ENCODE measurements around the gene MLLT10.

MLLT10 gene

GRCh38 chr10:21740989-21741388 lies 207.0 kb downstream of the MLLT10 start:
- no peak for DNase-seq (ENCODE audit: low spot score)

DNA sequence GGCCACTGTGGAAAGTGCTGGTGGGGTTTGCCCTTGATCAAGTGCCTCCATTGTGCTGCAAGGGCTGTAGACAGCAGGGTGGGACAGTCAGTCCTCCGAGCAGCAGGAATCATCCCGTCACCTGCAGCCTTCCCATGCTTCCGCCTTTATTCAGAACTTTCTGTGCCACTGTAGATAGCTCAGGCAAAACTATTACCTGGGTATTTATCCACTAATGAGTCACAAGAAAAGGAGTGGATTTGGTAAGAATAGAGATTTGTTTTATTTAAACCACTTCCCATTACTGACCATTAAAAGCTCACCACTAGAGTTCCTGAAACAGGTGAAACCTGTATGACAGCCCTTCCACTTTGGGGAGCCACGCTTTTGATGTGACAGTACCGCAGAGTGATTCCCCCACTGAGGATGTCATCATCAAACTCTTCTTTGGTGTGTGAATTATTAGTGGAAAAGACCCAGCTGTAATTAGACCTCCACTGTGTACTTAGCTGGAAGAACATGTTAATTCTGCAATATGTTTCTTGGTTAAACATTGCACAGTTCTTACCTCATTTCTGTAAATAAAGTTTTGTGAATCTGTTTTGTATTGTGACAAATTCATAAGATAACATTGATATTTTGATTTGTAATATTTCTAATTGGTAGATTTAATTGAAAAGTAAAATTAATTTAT lies 208.8 kb downstream of the MLLT10 start:
- no peak for DNase-seq (ENCODE audit: low spot score)

DNA sequence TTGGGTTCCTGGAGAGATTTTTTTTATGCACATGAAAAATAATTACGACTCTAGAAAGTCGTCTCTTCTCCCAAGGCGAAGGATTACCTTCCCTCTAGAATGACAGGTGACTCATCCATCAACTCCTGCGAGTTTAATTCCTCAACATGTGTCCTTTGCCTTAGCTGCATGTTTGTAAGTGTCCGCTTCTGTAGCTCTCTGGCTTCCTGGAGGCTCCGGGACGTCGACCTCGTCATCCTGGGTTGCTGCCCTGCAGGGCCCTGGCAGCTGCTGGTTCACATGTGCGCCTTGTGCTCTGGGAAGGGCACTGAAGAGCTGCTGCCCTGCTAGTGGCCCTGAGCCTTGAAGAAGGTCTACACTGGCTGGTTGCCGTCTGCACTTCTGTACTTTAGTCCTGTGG lies 210.2 kb downstream of the MLLT10 start:
- DNase-seq (ENCODE audit: low spot score), result no peak

DNA sequence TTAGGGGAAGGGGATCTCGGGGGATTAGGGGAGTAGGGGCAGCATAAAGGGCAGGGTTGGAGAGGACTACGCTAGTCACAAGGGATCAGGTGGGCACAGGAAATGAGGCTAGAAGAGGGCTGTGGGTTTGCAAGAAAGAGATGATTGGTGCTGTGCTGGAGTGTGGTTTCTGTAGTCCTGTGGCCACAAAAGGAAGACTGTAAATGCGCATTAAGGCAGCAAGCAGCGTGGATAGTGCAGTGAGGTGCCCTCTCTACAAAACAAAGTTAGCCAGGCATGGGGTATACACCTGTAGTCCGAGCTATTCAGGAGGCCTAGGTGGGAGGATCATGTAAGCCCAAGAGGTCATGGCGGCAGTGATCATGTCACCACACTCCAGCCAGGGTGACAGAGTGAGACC lies 212.1 kb downstream of the MLLT10 start:
- no peak for DNase-seq (ENCODE audit: low spot score)

DNA sequence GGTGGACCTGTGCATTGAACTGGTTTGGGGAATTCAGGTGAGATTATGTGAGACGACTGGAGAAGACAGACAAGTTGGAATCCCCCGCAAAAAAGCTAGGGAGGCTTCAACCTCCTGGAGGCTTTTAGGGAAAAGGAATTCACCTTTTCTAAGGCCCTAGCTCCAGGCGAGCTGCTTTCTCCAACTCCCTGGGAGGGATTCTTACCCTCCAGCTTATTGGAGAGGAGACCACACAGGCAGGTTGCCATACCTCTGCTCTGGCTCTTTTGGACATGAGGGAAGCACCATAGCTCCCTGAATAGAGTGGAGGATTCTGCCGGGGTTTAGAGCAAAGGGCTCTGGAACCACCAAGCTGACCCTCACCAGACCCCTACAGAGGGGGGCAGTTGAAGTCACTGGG lies 213.8 kb downstream of the MLLT10 start:
- DNase-seq (ENCODE audit: low spot score), result no peak

- no peak for DNase-seq (ENCODE audit: low spot score)
Observed at GRCh38 chr10:21749788-21750187, 215.8 kb downstream of the MLLT10 start.

DNA sequence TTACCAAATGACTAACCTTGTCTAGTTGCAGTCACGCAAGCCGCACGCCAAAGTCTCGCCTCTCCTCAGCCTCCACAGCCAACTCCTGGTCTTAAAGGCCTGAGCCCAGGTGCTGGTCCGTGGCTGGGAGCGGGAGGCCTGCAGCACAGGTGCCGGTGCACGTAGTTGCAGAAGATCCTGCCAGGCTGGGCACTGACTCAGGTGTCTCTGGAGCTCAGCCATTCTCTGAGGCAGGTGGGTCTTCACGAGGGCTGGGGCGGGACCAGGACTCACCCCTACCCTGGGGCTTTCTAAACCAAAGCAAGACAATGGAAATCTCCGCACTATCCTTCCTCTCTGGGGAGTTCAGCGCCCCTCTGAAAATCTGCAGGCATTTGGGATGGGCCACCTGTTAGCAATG lies 216.4 kb downstream of the MLLT10 start:
- no peak for DNase-seq (ENCODE audit: low spot score)

DNA sequence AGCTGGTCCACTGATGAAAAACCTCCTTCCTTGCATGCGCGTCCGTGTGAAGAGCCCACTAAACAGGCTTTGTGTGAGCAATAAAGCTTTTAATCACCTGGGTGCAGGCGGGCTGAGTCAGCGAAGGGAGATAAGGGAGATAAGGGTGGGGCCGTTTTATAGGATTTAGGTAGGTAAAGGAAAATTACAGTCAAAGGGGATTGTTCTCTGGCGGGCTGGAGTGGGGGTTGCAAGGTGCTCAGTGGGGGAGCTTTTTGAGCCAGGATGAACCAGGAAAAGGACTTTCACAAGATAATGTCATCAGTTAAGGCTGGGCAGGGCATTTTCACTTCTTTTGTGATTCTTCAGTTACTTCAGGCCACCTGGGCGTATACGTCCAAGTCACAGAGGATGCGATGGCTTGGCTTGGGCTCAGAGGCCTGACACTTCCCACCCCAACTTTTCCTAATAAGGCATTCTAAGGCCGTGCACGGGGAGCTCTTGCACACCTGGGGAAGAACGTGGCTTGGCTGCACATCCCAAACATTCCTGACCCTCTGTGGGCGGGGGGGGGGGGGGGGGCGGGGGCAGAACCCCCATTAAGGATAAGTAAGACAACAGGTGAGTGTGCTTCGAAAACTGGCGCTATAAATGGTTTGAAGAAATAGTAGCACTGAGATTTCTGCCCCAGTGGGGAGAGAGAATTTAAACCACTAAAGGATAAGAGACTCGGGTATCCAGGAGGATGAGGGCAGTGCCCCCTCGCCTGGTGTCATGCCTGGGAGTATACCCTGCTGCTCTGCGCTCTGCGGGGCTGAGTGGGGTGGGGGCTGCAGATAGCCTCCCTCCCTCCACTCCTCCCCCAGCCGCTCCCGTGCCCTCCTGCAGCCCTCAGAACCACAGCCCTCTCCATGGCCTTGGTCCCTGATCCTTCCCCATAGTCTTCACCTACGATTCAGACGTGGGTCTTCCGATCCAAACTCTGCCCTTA lies 217.6 kb downstream of the MLLT10 start:
- peak; percentile 41 for DNase-seq (ENCODE audit: low spot score)

GRCh38 chr10:21753497-21754270 lies 219.7 kb downstream of the MLLT10 start:
- no peak for DNase-seq (ENCODE audit: low spot score)

DNA sequence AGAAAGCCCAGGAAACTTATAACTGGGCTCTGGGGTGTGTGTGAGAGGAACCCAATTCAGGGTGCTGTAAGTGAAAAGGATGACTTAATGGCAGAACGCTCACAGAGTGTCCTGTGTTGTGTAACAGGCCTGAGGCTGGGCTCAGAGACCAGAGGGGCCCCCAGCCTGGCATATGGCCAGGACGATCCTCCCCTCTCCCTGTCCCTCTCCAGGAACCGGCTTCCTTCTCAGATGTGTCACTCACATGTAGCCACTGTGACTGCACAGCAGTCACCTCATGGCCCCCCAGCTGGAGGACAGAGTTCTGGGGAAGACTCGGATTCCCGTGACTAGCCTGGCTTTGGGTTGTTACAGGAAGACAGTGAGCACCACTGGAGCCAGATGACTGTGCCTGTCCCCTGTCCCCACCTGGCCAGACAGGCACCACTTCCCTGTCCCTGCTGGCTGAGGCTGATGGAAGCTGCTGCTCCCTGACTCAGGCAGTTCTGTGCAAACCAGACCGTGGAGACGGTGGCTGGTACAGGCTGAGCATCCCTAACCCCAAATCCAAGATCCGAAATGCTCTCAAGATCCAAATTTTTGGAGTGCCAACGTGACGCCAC lies 220.5 kb downstream of the MLLT10 start:
- no peak for DNase-seq (ENCODE audit: low spot score)

- no peak for DNase-seq (ENCODE audit: low spot score)
Observed at GRCh38 chr10:21756707-21757106, 222.7 kb downstream of the MLLT10 start.

DNA sequence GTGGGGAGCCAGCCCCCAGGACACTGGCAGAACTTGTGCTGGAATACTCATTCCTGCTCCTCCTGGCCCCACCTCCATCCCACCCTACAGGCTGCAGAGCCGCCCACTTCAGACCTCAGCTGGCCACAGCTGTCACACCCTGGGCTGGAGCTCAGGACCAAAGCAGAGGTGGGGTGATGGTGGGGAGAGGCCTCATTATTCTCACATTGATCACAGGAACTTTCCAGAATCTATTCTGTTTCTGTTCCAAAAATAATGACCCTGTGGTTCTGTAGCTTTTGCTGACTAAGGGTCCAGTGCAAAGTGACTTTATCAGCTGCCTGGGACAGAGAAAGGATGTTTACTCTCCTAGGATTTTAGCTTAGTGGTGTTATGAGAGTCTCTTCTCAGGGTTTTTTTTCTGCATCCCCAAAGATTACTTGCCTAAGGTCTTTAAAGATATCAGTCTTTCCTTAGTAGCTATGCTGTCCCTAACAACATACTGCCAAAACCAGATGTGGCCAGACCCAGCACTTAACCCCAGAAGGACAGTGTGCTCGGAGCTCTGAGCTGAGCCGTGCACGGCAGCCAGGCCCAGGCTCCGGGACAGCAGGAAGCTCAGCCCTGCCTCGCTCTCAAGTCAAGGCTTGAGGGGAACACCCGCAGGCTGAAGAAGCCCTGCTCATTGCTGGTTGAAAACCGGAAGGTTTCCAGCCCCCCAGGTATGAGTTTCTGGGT lies 223.3 kb downstream of the MLLT10 start:
- DNase-seq (ENCODE audit: low spot score), result peak; percentile 42

DNA sequence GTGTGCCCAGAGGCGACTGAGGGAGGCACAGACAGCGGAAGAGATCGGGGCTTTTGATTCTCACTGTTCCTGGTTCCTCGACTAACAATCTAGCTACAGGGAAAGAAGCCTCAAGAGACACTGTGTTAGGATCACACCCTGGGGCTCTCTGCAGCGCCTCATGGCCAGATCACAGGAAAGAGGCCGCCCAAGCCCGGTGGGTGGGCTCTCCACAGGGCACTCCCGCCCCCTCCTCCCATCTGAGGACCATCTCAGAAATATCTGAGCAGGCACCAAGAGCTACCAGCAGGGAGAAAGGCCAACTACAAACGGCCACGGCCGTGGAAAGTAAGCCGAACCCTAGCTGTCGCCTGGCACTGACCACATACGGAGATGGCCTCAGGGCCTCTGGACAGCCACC lies 224.2 kb downstream of the MLLT10 start:
- no peak for DNase-seq (ENCODE audit: low spot score)

- DNase-seq (ENCODE audit: low spot score), result no peak
Observed at GRCh38 chr10:21758696-21759095, 224.7 kb downstream of the MLLT10 start.

DNA sequence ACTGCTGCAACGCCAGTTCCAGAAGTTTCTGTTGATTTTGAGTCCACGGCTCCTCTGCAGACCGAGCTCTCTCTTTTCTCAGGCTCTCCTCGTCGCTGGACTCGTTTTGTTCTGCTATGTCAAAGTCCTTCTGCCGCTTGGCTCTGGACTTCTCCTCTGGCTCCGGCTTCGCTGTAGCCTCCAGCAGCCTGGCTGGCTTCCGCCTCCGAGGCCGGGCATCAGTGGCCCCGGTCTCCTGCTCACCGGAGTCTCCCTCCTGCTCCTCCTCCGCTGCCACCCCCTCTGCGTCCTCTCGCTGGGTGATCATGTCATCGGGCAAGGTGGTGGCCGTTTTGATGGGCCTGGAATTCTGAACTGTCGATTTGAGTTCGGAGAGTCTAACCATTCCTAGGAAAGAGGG lies 225.2 kb downstream of the MLLT10 start:
- DNase-seq (ENCODE audit: low spot score), result no peak

DNA sequence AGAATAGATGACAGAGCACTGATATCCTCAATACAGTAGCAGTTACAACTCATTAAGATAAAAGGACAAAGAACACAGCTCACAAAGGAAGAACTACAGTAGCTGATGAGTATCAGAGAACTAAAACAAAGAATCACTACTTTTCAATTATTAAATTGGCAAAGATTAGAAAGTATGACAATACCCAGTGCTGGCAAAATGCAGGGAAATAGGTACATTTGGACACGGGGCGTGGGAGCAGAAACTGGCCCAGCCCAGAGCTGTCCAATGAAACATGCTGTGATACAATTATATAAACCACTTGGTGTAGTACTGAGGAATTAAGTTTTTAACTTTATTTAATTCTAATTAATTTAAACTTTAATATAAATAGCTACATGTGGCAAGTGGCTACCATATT lies 226.3 kb downstream of the MLLT10 start:
- DNase-seq (ENCODE audit: low spot score), result no peak

- no peak for DNase-seq (ENCODE audit: low spot score)
Observed at GRCh38 chr10:21764466-21765189, 230.6 kb downstream of the MLLT10 start.

GRCh38 chr10:21769041-21769440 lies 235.0 kb downstream of the MLLT10 start:
- no peak for DNase-seq (ENCODE audit: low spot score)

DNA sequence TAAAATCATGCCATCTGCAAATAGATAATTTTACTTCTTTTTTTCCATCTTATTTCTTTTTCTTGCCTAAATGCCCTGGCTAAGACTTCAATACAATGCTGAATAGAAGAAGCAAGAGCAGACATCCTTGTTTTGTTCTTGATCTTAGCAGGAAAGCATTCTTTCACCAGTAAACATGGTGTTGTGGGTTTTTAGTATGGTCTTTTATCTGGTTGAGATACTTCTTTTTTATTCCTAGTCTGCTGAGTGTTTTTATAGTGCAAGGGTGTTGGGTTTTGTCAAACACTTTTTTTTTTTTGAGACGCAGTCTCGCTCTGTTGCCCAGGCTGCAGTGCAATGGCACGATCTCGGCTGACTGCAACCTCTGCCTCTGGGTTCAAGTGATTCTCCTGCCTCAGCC lies 237.2 kb downstream of the MLLT10 start:
- DNase-seq (ENCODE audit: low spot score), result no peak

GRCh38 chr10:21776883-21777282 lies 242.9 kb downstream of the MLLT10 start:
- DNase-seq (ENCODE audit: low spot score), result no peak

DNA sequence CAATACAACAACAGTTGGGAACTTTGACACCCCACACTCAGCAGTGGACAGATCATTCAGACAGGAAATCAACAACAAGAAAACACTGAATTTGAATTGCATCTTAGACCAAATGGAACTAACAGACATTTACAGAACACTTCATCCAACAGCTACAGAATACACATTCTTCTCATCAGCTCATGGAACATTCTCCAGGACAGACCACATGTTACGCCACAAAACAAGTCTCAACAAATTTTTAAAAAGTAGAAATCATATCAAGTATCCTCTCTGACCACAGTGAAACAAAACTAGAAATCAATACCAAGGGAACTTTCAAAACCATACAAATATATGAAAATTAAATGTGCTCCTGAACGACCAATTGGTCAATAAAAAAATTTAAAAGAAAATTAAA lies 257.2 kb downstream of the MLLT10 start:
- DNase-seq (ENCODE audit: low spot score), result no peak

Data from iPS-NIHi11 (cell line).